ENCODE results near the gene POU6F1.

GRCh38 chr12:51217133-51217967, 512 bp downstream of the POU6F1 start:
- no peak for TF ChIP-seq POLR2AphosphoS5 (IDR thresholded peaks at IDR 0.05)
- TF ChIP-seq CTCF (IDR thresholded peaks at IDR 0.05), result no peak
- no peak for TF ChIP-seq POLR2A (IDR thresholded peaks at IDR 0.05)

Measured in stomach (tissue), 4 donors.